NCI-H226 (cell line): ENCODE measurements around the gene IL17RC.
"Not testable (repeated sequence)": the region's sequence is repeated elsewhere in the genome, so short reads cannot be mapped to it uniquely, and the experiment has no call there.

Experiments used
- DNase-seq: peaks from one replicate; pipeline ENCODE4 v3.0.0-alpha.2; 2015

Gene IL17RC, protein sequence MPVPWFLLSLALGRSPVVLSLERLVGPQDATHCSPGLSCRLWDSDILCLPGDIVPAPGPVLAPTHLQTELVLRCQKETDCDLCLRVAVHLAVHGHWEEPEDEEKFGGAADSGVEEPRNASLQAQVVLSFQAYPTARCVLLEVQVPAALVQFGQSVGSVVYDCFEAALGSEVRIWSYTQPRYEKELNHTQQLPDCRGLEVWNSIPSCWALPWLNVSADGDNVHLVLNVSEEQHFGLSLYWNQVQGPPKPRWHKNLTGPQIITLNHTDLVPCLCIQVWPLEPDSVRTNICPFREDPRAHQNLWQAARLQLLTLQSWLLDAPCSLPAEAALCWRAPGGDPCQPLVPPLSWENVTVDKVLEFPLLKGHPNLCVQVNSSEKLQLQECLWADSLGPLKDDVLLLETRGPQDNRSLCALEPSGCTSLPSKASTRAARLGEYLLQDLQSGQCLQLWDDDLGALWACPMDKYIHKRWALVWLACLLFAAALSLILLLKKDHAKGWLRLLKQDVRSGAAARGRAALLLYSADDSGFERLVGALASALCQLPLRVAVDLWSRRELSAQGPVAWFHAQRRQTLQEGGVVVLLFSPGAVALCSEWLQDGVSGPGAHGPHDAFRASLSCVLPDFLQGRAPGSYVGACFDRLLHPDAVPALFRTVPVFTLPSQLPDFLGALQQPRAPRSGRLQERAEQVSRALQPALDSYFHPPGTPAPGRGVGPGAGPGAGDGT

DNA sequence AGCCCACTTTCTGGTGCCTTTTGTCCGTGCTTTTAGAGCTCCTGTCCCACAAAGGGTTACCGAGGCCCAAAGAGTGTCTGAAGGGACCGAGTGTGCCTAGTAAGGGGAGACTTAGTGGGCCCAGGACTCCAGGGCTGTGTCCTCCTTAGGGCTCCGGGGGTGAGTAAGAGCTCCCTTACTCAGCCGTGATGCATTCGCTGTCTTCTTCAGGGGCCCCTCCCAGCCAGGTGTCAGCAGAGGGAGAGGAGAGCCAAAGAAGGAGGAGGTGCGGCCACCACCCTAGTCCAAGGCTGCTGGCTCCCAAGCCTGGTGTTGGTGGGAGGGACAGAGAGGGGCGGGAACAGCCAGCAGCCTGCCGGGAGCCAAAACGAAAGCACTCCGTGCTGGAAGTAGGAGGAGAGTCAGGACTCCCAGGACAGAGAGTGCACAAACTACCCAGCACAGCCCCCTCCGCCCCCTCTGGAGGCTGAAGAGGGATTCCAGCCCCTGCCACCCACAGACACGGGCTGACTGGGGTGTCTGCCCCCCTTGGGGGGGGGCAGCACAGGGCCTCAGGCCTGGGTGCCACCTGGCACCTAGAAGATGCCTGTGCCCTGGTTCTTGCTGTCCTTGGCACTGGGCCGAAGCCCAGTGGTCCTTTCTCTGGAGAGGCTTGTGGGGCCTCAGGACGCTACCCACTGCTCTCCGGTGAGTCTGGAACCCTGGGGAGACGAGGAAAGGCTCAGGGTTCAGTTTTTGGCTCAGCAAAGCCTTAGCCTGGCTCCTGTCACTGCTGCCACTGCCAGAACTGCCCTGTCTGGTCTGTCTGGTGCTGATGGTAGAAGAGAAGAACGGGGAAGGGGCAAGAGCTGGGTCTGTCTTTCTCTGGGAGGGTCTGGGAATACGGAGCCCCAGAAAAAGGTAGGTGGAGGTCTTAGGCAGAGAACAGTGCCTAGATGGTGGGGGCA is at the start of gene IL17RC:
IL17RC (plus strand) TSS at position 365 of the 947 bp plus-strand sequence; CDS start at position 583, 218 bp downstream.
- DNase-seq = peak; percentile 93

DNA sequence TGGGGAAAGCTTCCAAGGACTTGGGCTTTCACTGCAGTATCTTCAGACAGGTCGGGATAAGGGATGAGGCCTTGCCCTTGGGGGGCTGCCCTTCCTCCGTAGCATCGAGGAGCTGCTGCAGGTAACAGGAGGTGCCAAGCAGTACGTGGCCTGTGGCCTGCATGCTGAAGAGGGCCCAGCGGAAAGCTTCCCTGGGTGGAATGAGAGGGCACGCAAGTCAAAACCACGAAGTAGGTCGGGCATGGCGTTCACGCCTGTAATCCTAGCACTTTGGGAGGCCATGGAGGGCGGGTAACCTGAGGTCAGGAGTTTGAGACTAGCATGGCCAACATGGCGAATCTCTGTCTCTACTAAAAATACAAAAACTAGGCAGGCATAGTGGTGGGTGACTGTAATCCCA is 49.8 kb upstream of the IL17RC start:
- no peak for DNase-seq

DNA sequence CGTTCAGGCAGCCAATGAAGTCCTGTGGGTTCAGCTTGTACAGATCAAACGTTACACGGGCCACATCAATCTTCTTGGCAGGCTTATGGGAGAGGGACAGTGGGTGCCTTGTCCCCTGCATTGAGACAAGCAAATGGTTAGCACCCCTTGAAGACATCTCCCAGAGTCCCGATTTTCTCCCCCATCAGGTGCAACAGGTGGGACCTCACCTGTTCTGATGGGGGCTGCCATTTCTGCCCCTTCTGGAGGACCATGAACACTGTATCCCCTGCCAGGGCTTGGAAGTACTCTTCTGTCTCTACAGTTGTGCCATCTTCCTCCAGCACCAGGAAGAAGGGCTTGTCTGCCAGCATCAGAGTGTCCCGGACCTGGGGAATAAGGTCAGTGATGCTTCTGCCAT is 46.9 kb upstream of the IL17RC start:
- no peak for DNase-seq

DNA sequence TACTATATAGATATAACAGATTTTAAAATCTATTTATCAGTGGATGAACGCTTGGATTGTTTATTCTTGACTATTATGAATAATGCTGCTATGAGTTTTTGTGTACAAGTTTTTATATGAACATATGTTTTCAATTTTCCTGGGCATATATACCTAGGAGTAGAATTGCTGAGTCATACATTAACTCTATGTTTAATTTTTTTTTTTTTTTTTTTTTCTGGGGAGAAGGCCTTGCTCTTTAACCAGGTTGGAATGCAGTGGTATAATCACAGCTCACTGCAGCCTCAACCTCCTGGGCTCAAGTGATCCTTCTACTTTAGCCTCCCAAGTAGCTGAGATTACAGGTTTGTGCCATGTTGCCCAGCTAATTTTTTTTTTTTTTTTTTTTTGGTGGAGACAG is 45.9 kb upstream of the IL17RC start:
- DNase-seq = peak; percentile 48

DNA sequence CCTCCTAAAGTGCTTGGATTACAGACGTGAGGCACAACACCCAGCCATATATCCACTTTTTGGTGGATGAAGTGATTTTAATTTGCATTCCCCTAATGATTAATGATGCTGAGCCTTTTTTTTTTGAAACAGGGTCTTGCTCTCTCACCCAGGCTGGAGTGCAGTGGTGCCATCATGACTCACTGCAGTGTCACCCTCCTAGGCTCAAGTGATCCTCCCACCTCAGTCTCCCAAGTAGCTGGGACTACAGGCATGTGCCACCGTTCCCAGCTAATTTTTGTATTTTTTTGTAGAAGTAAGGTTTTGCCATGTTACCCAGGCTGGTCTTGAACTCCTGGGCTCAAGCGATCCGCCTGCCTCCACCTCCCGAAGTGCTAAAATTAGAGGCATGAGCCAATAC is 44.8 kb upstream of the IL17RC start:
- not testable (repeated sequence) for DNase-seq

DNA sequence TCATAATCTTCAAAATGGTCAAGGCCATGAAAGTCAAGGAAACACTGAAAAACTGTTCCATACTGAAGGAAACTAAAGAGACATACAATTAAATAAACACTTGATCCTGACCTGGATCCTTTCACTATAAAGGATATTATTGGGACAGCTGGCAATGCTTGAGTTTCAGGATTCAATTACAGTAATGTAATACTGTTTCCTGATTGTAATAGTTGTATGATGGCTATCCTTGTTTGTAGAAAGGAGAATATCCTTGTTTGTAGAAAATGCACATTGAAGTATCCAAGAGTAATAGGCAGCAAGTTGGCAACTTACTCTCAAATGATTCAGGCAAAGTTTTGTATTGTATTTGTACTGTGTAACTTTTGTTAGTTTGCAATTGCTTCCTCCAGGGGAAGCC is 41.5 kb upstream of the IL17RC start:
- DNase-seq = no peak

DNA sequence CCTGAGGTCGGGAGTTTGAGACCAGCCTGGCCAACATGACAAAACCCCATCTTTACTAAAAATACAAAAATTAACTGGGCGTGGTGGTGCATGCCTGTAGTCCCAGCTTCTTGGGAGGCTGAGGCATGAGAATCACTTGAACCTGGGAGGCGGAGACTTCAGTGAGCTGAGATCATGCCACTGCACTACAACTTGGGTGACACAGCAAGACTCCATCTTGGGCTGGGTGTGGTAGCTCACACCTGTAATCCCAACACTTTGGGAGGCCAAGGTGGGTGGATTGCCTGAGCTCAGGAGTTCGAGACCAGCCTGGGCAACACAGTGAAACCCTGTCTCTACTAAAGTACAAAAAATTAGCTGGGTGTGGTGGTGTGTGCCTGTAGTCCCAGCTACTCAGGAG is 40.6 kb upstream of the IL17RC start:
- not testable (repeated sequence) for DNase-seq

DNA sequence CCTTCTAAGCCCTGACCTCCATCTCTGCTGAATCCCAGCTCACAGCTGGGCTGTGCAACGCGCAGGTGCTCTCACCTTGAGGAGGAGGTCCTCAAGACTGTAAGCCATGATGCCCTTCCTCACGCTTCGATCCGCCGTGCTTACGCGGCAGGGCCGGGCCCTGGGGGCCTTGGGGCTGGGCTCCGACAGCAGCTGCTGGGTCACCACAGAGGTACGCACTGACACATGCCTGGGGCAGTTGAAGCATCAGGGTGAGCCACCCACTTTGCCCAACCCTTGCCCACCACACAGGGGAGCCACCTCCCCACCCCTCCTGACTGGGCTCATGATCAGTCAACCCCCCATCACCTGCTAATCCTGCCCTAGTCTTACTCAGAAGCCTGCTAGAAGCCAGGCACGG is 39.9 kb upstream of the IL17RC start:
- no peak for DNase-seq

DNA sequence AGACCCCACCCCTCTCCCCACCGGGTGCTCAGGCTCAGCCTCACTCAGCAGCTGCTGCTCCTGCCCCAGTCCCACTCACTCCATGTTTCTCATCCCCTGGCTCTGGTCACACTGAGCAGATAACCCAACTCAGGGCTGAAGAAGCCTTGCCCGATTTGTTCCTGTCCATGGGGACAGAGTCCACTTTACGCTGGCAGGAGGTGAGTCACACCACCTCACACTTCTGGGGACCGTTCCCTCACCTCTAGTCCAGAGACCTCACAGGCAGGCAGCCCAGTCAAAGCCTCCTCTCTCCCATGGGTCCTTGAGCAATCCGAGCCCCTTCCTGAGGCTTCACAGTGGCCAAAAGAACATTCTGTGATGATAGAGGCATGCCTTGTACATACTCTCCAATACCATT is 38.2 kb upstream of the IL17RC start:
- no peak for DNase-seq

DNA sequence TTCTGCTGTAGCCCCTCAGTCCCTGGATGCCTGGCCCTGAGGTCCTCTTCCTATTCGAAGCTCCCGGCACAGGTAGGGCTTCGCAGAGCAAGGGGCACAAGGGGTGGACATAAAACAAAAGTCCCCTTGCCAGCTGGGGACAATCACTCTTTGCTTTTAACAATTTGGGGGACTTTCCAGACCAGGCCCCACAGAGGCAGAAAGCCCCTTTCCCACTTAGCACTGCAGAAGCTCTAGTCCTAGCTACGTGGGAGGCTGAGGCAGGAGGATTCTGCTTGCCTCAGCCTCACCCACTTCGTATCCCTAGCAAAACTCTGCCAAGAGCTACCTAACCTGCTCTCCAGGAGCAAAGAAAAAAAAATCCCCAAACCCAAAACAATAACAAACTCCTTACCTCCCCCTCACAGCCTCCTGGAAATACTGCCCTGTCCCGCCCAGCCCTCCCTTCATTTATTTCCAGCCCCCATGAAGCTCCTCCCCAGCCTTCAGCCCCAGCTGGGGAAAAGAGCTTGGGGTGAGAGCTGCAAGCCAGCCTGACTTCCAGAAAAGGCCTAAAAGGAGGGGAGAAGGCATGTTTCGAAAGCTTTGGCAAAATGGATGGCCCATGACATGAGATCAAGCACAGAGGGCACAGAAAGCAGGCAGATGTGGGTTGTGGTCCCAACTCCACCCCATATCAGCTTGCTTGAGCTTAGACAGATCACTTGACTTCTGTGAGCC is 36.9 kb upstream of the IL17RC start, which contains the start of gene CIDEC:
CIDEC (minus strand) TSS at position 424 of the 720 bp plus-strand sequence. CDS start 1,767 bp downstream, outside the sequence.
- DNase-seq = no peak

DNA sequence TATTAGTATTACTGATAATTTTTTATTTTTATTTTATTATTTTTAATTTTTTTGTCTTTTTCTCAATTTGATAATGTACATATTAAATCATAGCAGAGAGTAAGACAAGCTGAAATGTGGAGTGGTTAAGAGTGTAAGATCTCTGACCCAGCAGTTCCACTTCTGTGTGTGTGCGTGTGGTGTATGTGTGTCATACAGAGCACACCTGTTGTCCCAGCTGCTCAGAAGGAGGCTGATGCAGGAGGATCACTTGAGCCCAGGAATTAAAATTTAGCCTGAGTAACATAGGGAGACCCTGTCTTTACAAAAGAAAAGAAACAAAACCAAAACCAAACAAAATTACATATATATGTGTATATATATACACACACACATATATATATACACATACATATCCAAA is 35.5 kb upstream of the IL17RC start:
- DNase-seq = no peak

DNA sequence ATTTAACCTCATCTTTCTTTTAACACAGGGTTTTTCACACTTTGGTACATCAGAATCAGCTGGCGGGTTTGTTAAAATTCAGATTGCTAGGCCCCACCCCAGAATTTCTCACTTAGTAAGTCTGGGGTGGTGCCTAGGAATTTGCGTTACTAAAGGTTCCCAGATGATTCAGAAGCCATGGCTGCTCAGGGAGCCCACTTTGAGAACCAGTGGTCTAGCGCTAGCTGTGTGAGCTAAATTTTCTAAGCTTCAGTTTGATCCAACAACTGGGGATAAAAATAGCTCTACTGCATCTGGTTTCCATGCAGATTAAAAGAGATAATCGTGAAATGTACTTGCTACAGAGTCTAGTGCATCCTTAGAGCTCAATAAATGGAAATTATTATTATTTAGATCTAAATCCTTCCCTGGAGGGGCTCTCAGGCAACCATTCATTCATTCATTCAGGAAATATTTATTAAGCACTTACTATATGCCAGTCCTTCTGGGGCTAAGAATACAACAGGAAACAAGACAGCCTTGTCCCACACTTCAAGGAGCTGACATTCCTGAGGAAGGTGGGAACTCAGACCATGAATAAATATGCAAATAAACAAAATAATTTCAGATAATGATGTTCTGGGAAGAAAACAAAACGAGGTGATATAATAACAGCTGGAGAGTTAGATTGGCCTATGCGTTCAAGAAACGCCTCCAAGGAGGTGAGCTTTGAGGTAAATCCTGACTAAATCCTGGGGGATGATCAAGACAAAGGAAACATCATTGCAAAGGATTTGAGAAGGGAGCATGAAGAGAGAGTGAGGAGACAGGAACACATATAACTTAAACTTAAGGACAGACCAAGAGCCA is 33.0 kb upstream of the IL17RC start:
- no peak for DNase-seq

DNA sequence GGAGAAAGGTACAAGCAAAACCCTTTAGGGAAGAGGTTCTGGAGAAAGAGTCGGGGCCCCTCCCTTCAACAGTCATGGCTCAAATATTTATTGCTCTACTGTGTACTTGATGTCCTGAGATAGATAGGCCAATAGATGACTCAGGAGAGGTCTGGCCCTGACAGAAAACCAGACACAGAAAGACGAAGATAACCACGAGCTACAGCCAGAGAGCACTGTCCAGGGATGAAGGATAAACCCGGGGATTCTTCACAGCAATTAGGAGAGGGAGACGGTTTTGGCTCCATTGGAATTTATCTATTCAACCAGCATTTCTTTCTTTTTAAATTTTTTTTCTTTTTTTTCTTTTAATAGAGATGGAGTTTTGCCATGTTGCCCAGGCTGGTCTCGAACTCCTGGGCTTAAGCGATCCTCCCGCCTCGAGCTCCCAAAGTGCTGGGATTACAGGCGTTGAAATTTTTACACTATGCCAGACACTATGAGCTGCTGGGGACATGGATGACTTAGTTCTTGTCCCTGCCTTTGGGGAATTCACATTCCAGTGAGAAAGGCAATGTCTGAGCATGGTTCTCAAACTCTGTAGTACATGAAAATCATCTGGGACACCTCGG is 32.2 kb upstream of the IL17RC start:
- peak; percentile 91 for DNase-seq

DNA sequence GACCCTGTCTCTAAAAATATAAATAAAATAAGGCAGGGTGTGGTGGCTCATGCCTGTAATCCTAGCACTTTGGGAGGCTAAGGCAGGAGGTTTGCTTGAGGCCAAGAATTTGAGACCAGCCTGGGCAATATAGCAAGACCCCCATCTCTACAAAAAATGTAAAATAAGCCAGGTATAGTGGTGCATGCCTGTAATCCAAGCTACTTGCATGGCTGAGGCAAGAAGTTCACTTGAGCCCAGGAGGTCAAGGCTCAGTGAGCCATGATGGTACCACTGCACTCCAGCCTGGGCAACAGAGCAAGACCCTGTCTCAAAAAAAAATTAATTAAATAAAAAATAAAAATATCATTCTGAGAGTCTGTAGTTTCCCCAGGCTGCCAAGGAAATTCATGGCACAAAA is 30.6 kb upstream of the IL17RC start:
- no peak for DNase-seq

DNA sequence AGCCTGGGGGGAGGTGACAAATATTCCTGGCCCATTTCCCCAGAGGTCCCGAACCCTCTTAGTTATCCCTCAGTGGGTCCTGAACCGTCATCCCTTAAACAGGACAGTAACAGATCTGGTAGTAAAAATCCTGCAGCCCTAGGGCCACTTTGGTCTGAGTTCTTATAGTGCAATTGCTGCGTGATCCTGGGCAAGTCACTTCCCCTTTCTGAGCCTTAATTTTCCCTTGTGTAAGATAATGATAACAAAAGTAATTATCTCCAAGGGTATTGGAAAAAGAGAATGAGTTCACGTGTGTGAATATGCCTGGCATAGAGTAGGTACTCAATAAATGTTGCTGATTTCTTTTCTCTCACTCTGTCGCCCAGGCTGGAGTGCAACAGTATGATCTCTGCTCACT is 29.4 kb upstream of the IL17RC start:
- no peak for DNase-seq

DNA sequence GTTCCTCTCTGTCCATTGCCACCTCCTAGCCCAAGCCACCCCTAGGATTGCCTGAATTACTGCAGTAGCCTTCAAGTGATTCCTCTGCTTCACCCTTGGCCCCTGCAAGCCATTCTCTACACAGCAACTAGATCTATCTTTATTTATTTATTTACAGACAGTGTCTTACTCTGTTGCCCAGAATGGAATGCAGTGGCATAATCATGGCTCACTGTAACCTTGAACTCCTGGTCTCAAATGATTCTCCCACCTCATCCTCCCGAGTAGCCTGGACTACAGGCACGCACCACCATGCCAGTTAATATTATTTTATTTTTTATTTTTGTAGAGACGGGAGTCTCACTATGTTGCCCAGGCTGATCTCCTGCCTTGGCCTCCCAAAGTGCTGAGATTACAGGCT is 28.4 kb upstream of the IL17RC start:
- no peak for DNase-seq

DNA sequence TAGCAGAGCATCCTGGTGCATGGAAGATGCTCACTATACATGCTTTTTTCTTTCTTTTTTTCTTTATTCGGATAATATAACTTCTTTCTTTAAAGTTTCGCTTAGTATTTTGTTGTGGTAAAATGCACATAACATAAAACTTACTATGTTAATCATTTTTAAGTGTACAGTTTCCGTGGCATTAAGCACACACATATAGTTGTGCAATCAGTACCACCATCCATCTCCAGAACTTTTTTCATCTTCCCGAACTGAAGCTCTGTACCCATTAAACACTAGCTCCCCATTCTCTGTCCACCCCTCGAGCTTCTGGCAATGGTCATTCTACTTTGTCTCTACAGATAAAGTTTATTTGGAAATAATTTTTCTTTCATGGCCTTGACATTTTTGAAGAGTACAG is 27.5 kb upstream of the IL17RC start:
- DNase-seq = no peak

DNA sequence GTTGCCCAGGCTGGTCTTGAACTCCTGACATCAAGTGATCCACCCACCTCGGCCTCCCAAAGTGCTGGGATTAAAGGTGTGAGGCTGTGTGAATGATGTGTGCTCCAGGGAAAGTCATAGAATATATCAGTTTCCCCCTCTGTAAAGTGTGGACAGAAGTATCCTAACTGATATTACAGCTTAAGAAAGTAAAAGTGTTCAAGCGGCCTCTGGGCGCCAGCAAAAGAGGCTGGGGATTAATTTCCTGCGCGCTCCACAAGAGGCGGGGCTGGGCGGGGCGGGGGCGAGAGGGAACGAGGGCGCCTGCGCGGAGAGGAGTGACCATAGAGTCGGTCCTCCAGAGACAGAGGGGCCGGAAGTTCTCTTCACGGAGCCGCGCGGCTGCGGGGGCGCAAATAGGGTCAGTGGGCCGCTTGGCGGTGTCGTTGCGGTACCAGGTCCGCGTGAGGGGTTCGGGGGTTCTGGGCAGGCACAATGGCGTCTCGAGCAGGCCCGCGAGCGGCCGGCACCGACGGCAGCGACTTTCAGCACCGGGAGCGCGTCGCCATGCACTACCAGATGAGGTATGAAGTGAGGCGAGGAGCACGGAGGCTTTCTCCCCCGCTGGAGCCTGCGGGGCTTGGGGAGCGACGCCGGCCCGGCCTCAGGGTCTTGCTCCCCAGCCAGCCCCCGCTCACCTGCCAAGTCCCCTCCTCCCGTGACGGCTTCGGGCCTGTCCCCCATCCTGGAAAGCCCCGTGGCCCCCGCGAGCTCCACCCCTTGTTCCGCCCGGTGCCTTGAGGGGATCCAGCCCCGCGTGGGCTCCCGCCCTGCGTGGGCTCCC is 26.4 kb upstream of the IL17RC start, which contains the start of gene JAGN1:
JAGN1 (plus strand) TSS at position 362 of the 823 bp plus-strand sequence; CDS start at position 475, 113 bp downstream.
- DNase-seq = peak; percentile 73

DNA sequence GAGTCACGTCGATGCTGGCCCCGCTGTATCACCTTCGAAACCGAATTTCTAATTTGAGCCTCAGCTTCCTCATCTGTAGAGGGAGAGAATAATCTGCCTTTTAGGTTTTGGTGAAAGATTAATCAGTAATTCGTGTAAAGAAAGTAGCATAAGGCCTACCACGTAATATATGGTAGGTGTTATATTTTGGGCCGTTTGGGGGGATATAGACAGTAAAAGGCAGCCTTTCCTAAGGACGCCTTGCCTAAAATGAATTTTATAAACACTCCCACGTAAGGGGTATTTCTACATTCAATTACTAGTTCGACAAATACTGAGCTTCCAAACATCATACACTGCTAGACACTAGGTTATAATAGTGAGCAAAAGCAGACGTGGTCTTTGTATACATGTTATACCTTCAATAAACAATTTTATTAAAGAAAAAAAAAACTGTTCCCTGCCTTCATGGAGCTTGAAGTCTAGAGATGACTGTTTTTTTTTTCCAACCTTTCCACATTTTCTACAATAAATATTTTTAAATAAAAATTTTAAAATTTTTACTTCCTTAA is 25.8 kb upstream of the IL17RC start:
- no peak for DNase-seq

DNA sequence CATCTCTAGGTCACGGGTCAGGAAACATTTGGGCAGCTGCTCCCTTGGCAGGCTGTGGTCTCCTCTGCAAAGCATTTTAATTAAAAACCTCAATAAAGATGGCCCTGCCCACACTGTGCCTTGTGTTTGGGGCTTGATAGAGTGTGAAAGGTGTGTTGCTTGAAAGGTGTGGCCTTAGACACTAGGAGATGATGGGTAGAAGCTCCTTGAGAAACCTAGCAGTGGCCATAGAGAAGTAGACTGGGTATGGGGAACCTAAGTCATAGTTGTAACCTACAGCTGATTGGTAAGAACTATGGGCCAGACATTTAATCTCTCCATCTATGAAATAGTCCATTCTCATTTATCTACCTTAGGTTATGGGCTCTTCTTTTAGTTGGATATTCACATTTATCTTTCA is 23.2 kb upstream of the IL17RC start:
- no peak for DNase-seq
